Measurements from ENCODE around the gene CADM1.

Gene CADM1

GRCh38 chr11:115447273-115447864, 56.8 kb downstream of the CADM1 start:
- no peak for DNase-seq

- DNase-seq = no peak
Measured at GRCh38 chr11:115446214-115446613, 58.0 kb downstream of the CADM1 start.

- no peak for DNase-seq
Measured at GRCh38 chr11:115444542-115444941, 59.7 kb downstream of the CADM1 start.

- no peak for DNase-seq
Measured at GRCh38 chr11:115439969-115440540, 64.2 kb downstream of the CADM1 start.

- DNase-seq = no peak
Measured at GRCh38 chr11:115439385-115439784, 64.8 kb downstream of the CADM1 start.

- DNase-seq = peak in 5 of 56 donors; percentile 1 to 41 (median 20)
Measured at GRCh38 chr11:115437902-115438575, 66.2 kb downstream of the CADM1 start.

- DNase-seq = no peak
Measured at GRCh38 chr11:115430345-115430744, 73.9 kb downstream of the CADM1 start.

GRCh38 chr11:115428306-115428705, 75.9 kb downstream of the CADM1 start:
- DNase-seq = no peak

- DNase-seq = no peak
Measured at GRCh38 chr11:115425816-115426215, 78.4 kb downstream of the CADM1 start.

- no peak for DNase-seq
Measured at GRCh38 chr11:115425250-115425649, 79.0 kb downstream of the CADM1 start.

- DNase-seq = no peak
Measured at GRCh38 chr11:115423728-115424459, 80.3 kb downstream of the CADM1 start.

GRCh38 chr11:115421992-115422689, 82.1 kb downstream of the CADM1 start:
- no peak for DNase-seq

GRCh38 chr11:115421352-115421991, 82.7 kb downstream of the CADM1 start:
- DNase-seq = no peak

- no peak for DNase-seq
Measured at GRCh38 chr11:115420505-115420904, 83.7 kb downstream of the CADM1 start.

- DNase-seq = no peak
Measured at GRCh38 chr11:115418626-115419025, 85.6 kb downstream of the CADM1 start.

- no peak for DNase-seq
Measured at GRCh38 chr11:115418081-115418480, 86.1 kb downstream of the CADM1 start.

GRCh38 chr11:115411120-115411519, 93.1 kb downstream of the CADM1 start:
- DNase-seq = no peak

GRCh38 chr11:115409691-115410220, 94.5 kb downstream of the CADM1 start:
- DNase-seq = peak in 4 of 56 donors; percentile 12 to 60 (median 18)

- DNase-seq = no peak
Measured at GRCh38 chr11:115409116-115409670, 95.0 kb downstream of the CADM1 start.
